ENCODE measurements around the gene HIGD1C. TPM values are rescaled to one million over a fixed set of nuclear protein-coding genes. Genes with fewer than 3 reads are reported as not detected.
"Not testable (repeated sequence)": the region's sequence is repeated elsewhere in the genome, so short reads cannot be mapped to it uniquely, and the experiment has no call there.

HIGD1C gene
- not detected for total RNA-seq

DNA sequence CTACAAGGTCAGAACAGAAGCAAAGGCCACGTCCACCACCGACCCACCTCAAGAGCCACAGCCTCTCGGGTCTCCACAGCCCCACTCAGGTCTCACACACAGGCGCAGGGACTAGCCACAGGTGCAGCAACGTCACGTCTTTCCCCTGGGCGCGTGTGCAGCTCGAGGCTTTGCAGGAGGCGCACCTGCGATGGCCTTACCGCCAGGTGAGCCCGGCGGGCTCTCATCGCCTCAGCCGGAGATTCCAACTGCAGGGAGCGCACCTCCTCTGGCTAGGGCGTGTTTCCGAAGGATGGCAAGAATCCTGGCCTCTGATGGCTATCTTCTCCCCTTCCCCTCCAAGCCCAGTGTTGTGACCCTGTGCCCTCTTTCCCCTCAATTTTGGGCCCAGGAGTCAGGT lies at the start of gene HIGD1C:
Gene HIGD1C (plus strand): TSS at position 35 of the 400 bp plus-strand sequence. CDS start 1,455 bp downstream, outside the sequence.
- H3K27me3 ChIP-seq: no peaks in the 10 kb centered on the region
- intact Hi-C loops (cut with DNase I): no loop called here
- H3K9me3 ChIP-seq: no peaks in the 10 kb centered on the region
- no peak for TF ChIP-seq POLR2A (IDR thresholded peaks at IDR 0.05)
- TF ChIP-seq, protein P1, sequence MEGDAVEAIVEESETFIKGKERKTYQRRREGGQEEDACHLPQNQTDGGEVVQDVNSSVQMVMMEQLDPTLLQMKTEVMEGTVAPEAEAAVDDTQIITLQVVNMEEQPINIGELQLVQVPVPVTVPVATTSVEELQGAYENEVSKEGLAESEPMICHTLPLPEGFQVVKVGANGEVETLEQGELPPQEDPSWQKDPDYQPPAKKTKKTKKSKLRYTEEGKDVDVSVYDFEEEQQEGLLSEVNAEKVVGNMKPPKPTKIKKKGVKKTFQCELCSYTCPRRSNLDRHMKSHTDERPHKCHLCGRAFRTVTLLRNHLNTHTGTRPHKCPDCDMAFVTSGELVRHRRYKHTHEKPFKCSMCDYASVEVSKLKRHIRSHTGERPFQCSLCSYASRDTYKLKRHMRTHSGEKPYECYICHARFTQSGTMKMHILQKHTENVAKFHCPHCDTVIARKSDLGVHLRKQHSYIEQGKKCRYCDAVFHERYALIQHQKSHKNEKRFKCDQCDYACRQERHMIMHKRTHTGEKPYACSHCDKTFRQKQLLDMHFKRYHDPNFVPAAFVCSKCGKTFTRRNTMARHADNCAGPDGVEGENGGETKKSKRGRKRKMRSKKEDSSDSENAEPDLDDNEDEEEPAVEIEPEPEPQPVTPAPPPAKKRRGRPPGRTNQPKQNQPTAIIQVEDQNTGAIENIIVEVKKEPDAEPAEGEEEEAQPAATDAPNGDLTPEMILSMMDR (IDR thresholded peaks at IDR 0.05): no peak
- no peak within 1 kb of the TSS for H3K4me3 ChIP-seq (replicated peaks in 1 of 3)
- H3K36me3 ChIP-seq: no peaks in the 10 kb centered on the region
- H3K4me1 ChIP-seq: peaks cover 3 to 15% of the 10 kb centered on the region in 2 donors
- 92 to 95% methylated on average over 18 to 19 of the region's 19 CpGs for WGBS, 2 donors
- no peak for DNase-seq
- no peak within 1 kb of the TSS for H3K27ac ChIP-seq

DNA sequence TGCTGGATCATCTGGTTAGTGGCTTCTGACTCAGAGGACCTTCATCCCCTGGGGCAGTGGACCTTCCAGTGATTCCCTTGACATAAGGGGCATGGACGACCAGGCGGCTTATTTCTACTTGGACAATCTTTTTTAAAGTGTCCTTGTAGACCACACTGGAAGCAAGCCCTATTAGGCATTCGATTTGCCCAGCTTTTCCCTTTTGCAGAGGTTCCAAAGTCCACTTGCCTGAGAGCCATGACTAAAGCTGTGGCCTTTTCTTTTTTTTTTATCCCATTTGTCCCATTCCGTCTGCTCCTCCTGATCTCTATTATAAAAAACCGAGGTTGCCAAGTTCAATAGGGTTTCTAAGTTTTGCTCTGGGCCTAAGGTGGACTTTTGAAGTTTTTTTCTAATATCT lies 43.9 kb upstream of the HIGD1C start:
- H3K27ac ChIP-seq; intact Hi-C loops (cut with DNase I); H3K36me3 ChIP-seq; H3K4me3 ChIP-seq (replicated peaks in 1 of 3); H3K9me3 ChIP-seq; H3K4me1 ChIP-seq; DNase-seq; H3K27me3 ChIP-seq: not testable (repeated sequence)
- 87 to 90% methylated on average over 5 of the region's 5 CpGs for WGBS, 2 donors

DNA sequence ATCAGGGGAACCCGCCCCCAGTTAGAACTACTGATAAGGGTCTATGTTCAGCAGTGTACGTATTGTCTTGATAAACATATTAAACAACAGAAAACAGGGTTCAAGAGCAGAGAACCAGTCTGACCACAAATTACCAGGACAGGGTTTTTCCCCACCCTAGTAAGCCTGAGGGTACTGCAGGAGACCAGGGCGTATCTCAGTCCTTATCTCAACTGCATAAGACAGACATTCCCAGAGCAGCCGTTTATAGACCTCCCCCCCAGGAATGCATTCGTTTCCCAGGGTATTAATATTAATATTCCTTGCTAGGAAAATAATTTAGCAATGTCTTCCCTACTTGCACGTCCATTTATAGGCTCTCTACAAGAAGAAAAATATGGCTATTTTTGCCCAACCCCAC lies 40.0 kb upstream of the HIGD1C start:
- not testable (repeated sequence) for H3K9me3 ChIP-seq; DNase-seq; H3K36me3 ChIP-seq; H3K4me1 ChIP-seq; H3K27ac ChIP-seq; H3K4me3 ChIP-seq (replicated peaks in 1 of 3); H3K27me3 ChIP-seq
- intact Hi-C loops (cut with DNase I): loop anchor here (10.0 kb wide), 1 partner anchor 78 kb away; no protein-coding TSS in a partner anchor
- 90 to 91% methylated on average over 6 of the region's 6 CpGs for WGBS, 2 donors

DNA sequence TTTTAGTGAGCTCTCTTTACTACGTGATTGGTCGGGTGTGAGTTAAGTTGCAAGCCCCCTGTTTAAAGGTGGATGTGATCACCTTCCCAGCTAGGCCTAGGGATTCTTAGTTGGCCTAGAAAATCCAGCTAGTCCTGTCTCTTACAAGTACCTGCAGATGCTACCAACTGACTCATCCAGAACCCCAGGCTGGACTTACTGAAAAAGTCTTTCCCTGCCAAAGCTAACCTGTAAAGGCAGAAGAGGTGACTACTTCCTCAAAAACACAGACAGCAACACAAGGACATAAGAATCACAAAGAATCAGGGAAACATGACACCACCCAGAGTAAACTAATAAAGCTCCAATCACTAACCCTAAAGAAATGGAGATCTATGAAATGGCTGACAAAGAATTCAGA lies 39.1 kb upstream of the HIGD1C start:
- intact Hi-C loops (cut with DNase I): loop anchor here (10.0 kb wide), 1 partner anchor 78 kb away; no protein-coding TSS in a partner anchor
- no peak overlapping the region for H3K27ac ChIP-seq
- H3K4me1 ChIP-seq: no peaks in the 10 kb centered on the region
- H3K4me3 ChIP-seq (replicated peaks in 1 of 3): no peak overlapping the region
- H3K36me3 ChIP-seq: no peaks in the 10 kb centered on the region
- H3K27me3 ChIP-seq: no peaks in the 10 kb centered on the region
- H3K9me3 ChIP-seq: no peaks in the 10 kb centered on the region
- WGBS, 2 donors: 92 to 93% methylated on average over 2 of the region's 2 CpGs
- DNase-seq: no peak
- TF ChIP-seq, protein P1 (IDR thresholded peaks at IDR 0.05): no peak
- TF ChIP-seq POLR2A (IDR thresholded peaks at IDR 0.05): no peak

DNA sequence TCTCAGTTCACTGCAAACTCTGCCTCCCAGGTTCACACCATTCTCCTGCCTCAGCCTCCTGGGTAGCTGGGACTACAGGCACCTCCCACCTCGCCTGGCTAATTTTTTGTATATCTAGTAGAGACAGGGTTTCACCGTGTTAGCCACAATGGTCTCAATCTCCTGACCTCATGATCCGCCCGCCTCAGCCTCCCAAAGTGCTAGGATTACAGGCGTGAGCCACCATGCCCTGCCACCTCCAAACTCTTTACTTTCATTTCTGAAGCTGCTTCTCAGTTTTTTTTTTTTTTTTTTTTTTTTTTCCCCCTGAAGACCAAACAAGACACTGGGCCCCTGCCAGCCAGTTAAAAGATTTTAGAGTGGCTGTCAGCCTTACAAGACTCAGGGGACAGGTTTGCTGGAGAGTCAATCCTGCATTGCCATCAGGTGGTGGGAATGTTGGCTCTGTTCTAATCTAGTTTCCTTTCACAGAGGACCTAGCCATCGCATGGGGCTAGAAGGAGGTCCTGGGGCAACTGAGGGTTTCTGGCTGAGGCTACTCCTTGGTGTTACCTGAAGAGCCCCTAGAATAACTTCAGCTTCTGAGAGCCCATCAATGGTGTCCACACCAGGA lies 37.4 kb upstream of the HIGD1C start:
- H3K36me3 ChIP-seq: no peaks in the 10 kb centered on the region
- no peak for DNase-seq
- H3K4me1 ChIP-seq: no peaks in the 10 kb centered on the region
- intact Hi-C loops (cut with DNase I): loop anchor here (10.0 kb wide), 1 partner anchor 80 kb away; no protein-coding TSS in a partner anchor
- WGBS, 2 donors: 85 to 93% methylated on average over 6 of the region's 6 CpGs
- no peak overlapping the region for H3K27ac ChIP-seq
- no peaks in the 10 kb centered on the region for H3K9me3 ChIP-seq
- no peaks in the 10 kb centered on the region for H3K27me3 ChIP-seq
- no peak overlapping the region for H3K4me3 ChIP-seq (replicated peaks in 1 of 3)
- no peak for TF ChIP-seq POLR2A (IDR thresholded peaks at IDR 0.05)
- TF ChIP-seq, protein P1 (IDR thresholded peaks at IDR 0.05): no peak

DNA sequence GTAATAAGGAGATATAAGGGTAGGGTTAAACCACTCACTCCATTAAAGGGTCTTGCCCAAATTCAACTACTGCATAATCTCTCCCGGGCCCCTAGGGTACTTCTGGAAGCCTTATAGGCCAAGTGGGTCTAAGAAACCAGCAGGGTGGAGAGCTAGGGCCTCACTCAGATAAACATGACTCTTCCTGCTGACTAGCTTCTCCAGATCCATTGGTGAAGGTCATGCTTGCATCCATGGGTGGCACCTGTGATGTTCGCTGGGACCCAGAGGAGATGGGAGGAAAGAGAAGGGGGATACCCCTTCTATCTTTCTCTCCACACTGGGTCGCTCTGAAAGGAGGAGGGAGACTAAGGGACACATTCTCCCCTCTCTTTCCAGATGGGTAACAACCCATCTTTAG lies 36.1 kb upstream of the HIGD1C start:
- H3K27ac ChIP-seq: no peak overlapping the region
- no peaks in the 10 kb centered on the region for H3K36me3 ChIP-seq
- intact Hi-C loops (cut with DNase I): loop anchor here (10.0 kb wide), 1 partner anchor 81 kb away; no protein-coding TSS in a partner anchor
- WGBS, 2 donors: 82 to 89% methylated on average over 2 to 3 of the region's 3 CpGs
- no peaks in the 10 kb centered on the region for H3K4me1 ChIP-seq
- H3K27me3 ChIP-seq: no peaks in the 10 kb centered on the region
- TF ChIP-seq, protein P1 (IDR thresholded peaks at IDR 0.05): no peak
- no peak for TF ChIP-seq POLR2A (IDR thresholded peaks at IDR 0.05)
- H3K4me3 ChIP-seq (replicated peaks in 1 of 3): no peak overlapping the region
- DNase-seq: no peak
- no peaks in the 10 kb centered on the region for H3K9me3 ChIP-seq

All from thyroid gland (tissue), 4 donors.